GM12865 (cell line): ENCODE data around the gene KCNT1.

Experiments used
- DNase-seq: peaks from one replicate; pipeline ENCODE4 v3.0.0; 2010; ENCODE audit warnings: low read depth
- H3K4me3 ChIP-seq: 2 replicates; pipeline ENCODE4 v1.5.1; 2011; ENCODE audit warnings: mild to moderate bottlenecking, low read depth, low read length, control low read depth
- CTCF ChIP-seq: IDR thresholded peaks from 2 replicates; pipeline ENCODE4 v1.5.1; 2011; ENCODE audit warnings: low read length, control low read depth, low read depth, inconsistent platforms; ENCODE audit not compliant: insufficient read depth; ENCODE audit errors: missing control alignments

Gene KCNT1

GRCh38 chr9:135768516-135769218 is 66.7 kb downstream of the KCNT1 start:
- no peak overlapping the region for H3K4me3 ChIP-seq
- DNase-seq, result no peak
- no peak for TF ChIP-seq CTCF

- TF ChIP-seq CTCF, result no peak
- H3K4me3 ChIP-seq, result no peak overlapping the region
- no peak for DNase-seq
Measured at GRCh38 chr9:135769489-135770202, 67.7 kb downstream of the KCNT1 start.

- TF ChIP-seq CTCF, result no peak
- no peak overlapping the region for H3K4me3 ChIP-seq
- no peak for DNase-seq
Measured at GRCh38 chr9:135770203-135770535, 68.2 kb downstream of the KCNT1 start.

GRCh38 chr9:135770771-135771170 is 68.8 kb downstream of the KCNT1 start:
- no peak for TF ChIP-seq CTCF
- H3K4me3 ChIP-seq, result no peak overlapping the region
- DNase-seq, result no peak

- no peak for TF ChIP-seq CTCF
Measured at GRCh38 chr9:135771401-135772051, 69.5 kb downstream of the KCNT1 start.

GRCh38 chr9:135772056-135772646 is 70.2 kb downstream of the KCNT1 start:
- TF ChIP-seq CTCF, result no peak
- DNase-seq, result no peak
- no peak overlapping the region for H3K4me3 ChIP-seq

More at GRCh38 chr9:135771401-135772051, 69.5 kb downstream of the KCNT1 start:
- no peak for DNase-seq
- H3K4me3 ChIP-seq, result no peak overlapping the region
